Type B pancreatic cell (in vitro differentiated cells): ENCODE data around the gene SND1. TPM values are rescaled to one million over a fixed set of nuclear protein-coding genes. Genes with fewer than 3 reads are reported as not detected.
A peak's percentile ranks its signal among the peaks of the same experiment; 100 is the strongest.

Experiments used
- DNase-seq: peaks from one replicate; pipeline ENCODE4 v3.0.0; 2021; ENCODE audit warnings: mixed read lengths; ENCODE audit not compliant: unreplicated experiment; ENCODE audit errors: extremely low spot score
- H3K27ac Mint-ChIP-seq: 2 replicates; pipeline ENCODE4 v1.8.0; 2021; ENCODE audit warnings: mild to moderate bottlenecking, mixed read lengths
- H3K27me3 Mint-ChIP-seq: 2 replicates; pipeline ENCODE4 v1.8.0; 2021; ENCODE audit warnings: mixed read lengths
- H3K36me3 Mint-ChIP-seq: 2 replicates; pipeline ENCODE4 v1.8.0; 2021; ENCODE audit warnings: mixed read lengths
- H3K4me1 Mint-ChIP-seq: one replicate; pipeline ENCODE4 v1.8.0; 2021; ENCODE audit warnings: mixed read lengths; ENCODE audit not compliant: unreplicated experiment
- H3K4me3 Mint-ChIP-seq: 2 replicates; pipeline ENCODE4 v1.8.0; 2021; ENCODE audit warnings: mild to moderate bottlenecking, mixed read lengths
- H3K9me3 Mint-ChIP-seq: 2 replicates; pipeline ENCODE4 v1.8.0; 2021; ENCODE audit warnings: mixed read lengths
- CTCF ChIP-seq: fragments of 200-600 bp; sonication (generic); conservative IDR thresholded peaks from 2 replicates; pipeline ENCODE4 v1.5.0; 2021; ENCODE audit warnings: antibody characterized with exemption, mild to moderate bottlenecking
- total RNA-seq: library from RNA; stranded (reverse); gene quantifications from 2 replicates; pipeline ENCODE4 v1.2.1, GENCODE V29; 2021; ENCODE audit warnings: low replicate concordance

The SND1 gene
- total RNA-seq, 1 donor from 2014 or later, result 199 TPM

GRCh38 chr7:127979728-127980126, 327.7 kb downstream of the SND1 start:
- peaks cover 18% of the 10 kb centered on the region for H3K9me3 Mint-ChIP-seq
- TF ChIP-seq CTCF, result no peak
- H3K27me3 Mint-ChIP-seq, result no peaks in the 10 kb centered on the region

GRCh38 chr7:127980901-127981300, 328.9 kb downstream of the SND1 start:
- H3K27me3 Mint-ChIP-seq, result no peaks in the 10 kb centered on the region
- H3K36me3 Mint-ChIP-seq, result peaks cover 28% of the 10 kb centered on the region
- DNase-seq, result no peak
- H3K4me3 Mint-ChIP-seq, result no peak overlapping the region
- H3K9me3 Mint-ChIP-seq, result peaks cover 18% of the 10 kb centered on the region
- H3K4me1 Mint-ChIP-seq, result peaks cover 38% of the 10 kb centered on the region
- no peak for TF ChIP-seq CTCF
- H3K27ac Mint-ChIP-seq, result no peak overlapping the region

More at GRCh38 chr7:127979728-127980126, 327.7 kb downstream of the SND1 start:
- H3K4me3 Mint-ChIP-seq, result no peak overlapping the region
- peaks cover 43% of the 10 kb centered on the region for H3K4me1 Mint-ChIP-seq
- H3K36me3 Mint-ChIP-seq, result peaks cover 29% of the 10 kb centered on the region
- H3K27ac Mint-ChIP-seq, result peak overlapping the region; percentile 67
- DNase-seq, result no peak

GRCh38 chr7:127981965-127982364, 330.0 kb downstream of the SND1 start:
- H3K36me3 Mint-ChIP-seq, result peaks cover 26% of the 10 kb centered on the region
- H3K27ac Mint-ChIP-seq, result no peak overlapping the region
- peaks cover 18% of the 10 kb centered on the region for H3K9me3 Mint-ChIP-seq
- DNase-seq, result no peak
- H3K4me3 Mint-ChIP-seq, result no peak overlapping the region
- peaks cover 28% of the 10 kb centered on the region for H3K4me1 Mint-ChIP-seq
- no peak for TF ChIP-seq CTCF
- H3K27me3 Mint-ChIP-seq, result no peaks in the 10 kb centered on the region

- TF ChIP-seq CTCF, result no peak
- Mint-ChIP-seq H3K27ac (peak overlapping the region; percentile 54), H3K36me3 (peaks cover 11% of the 10 kb centered on the region), H3K4me3 (peak overlapping the region; percentile 2), H3K4me1 (peaks cover 25% of the 10 kb centered on the region), H3K27me3 (no peaks in the 10 kb centered on the region), H3K9me3 (peaks cover 7% of the 10 kb centered on the region)
- no peak for DNase-seq
These were observed 331.9 kb downstream of the SND1 start for GRCh38 chr7:127983804-127984332.

GRCh38 chr7:127986581-127987521, 334.9 kb downstream of the SND1 start:
- TF ChIP-seq CTCF, result no peak
- no peak for DNase-seq
- Mint-ChIP-seq H3K4me3 (no peak overlapping the region), H3K27me3 (no peaks in the 10 kb centered on the region), H3K4me1 (peaks cover 25% of the 10 kb centered on the region), H3K27ac (no peak overlapping the region), H3K9me3 (no peaks in the 10 kb centered on the region), H3K36me3 (peaks cover 4% of the 10 kb centered on the region)
